HEK293T (cell line): ENCODE data around the gene STK25.

Experiments used
- ARNT ChIP-seq: fragments of 450-650 bp; IDR thresholded peaks from 2 replicates; pipeline ENCODE4 v1.6.1; 2017; ENCODE audit warnings: mild to moderate bottlenecking
- NFRKB ChIP-seq: fragments of 450-650 bp; IDR thresholded peaks from 2 replicates; pipeline ENCODE4 v1.6.1; 2016; ENCODE audit warnings: mild to moderate bottlenecking, moderate library complexity
- ZNF384 ChIP-seq: fragments of 450-650 bp; IDR thresholded peaks from 2 replicates; pipeline ENCODE4 v1.6.1; 2016

DNA sequence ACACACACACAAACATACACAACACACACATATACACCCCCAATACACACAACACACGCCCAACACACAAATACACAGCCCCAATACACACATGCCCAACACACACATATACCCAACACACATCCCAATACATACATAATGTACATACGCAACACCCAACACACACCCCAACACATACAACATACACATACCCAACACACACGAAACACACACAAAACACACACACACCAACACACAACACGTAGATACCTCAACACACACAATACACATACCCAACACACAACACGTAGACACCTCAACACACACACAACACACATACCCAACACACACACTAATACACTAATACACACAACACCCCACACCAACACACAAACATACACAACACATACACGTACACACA is 8.9 kb upstream of the STK25 start:
- TF ChIP-seq ARNT (no peak), NFRKB (no peak), ZNF384 (no peak)
